Astrocyte of the spinal cord (primary cell): ENCODE measurements around the gene EFHD2.

ENCODE experiments used
- DNase-seq: peaks from one replicate; pipeline ENCODE4 v3.0.0; 2011; ENCODE audit warnings: low read depth, low spot score
- H3K4me3 ChIP-seq: 2 replicates; pipeline ENCODE4 v1.5.1; 2011; ENCODE audit warnings: low read depth, mild to moderate bottlenecking, low read length, moderate library complexity
- in situ Hi-C: cut with HindIII; loops from 2 replicates; pipeline ENCODE4 v1.10.0; 2017; ENCODE audit warnings: low sequenced_read_pairs
- TF ChIP-seq, protein P1 (sequence below): IDR thresholded peaks from 2 replicates; pipeline ENCODE4 v1.5.1; 2012; ENCODE audit warnings: low read depth, mild to moderate bottlenecking, low read length, inconsistent platforms

Gene EFHD2

DNA sequence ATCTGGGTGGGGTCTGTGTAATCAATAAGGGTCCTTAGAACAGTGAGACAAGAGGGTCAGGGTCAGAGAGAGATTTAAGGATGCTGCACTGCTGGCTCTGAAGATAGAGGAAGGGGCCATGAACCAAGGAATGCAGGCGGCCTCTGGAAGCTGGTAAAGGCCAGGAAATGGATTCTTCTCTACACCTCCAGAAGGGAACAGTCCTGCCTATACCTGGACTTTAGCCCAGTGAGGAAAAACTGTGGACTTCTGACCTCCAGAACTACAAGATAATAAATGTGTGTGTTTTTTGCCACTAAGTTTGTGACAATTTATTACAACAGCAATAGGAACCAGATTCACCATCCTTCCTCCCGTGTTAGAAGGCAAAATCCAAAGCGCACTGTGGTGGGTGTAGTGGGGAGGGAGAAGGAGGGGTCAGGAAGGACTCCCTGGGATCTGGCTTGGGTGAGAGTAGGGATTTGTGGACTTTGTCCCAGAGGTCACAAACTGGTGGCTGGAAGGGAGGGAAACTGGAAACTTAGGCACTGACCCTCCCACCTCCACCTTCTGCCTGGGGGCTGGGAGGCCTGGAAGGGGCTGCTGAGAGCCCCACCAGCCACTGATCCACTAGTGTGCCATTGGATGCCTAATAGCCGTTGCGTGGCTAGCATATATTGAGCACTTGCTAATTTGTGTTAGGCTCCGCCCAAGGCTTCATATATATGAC is 41.5 kb downstream of the EFHD2 start:
- DNase-seq = no peak
- in situ Hi-C loops = no loop called here
- TF ChIP-seq, protein P1, sequence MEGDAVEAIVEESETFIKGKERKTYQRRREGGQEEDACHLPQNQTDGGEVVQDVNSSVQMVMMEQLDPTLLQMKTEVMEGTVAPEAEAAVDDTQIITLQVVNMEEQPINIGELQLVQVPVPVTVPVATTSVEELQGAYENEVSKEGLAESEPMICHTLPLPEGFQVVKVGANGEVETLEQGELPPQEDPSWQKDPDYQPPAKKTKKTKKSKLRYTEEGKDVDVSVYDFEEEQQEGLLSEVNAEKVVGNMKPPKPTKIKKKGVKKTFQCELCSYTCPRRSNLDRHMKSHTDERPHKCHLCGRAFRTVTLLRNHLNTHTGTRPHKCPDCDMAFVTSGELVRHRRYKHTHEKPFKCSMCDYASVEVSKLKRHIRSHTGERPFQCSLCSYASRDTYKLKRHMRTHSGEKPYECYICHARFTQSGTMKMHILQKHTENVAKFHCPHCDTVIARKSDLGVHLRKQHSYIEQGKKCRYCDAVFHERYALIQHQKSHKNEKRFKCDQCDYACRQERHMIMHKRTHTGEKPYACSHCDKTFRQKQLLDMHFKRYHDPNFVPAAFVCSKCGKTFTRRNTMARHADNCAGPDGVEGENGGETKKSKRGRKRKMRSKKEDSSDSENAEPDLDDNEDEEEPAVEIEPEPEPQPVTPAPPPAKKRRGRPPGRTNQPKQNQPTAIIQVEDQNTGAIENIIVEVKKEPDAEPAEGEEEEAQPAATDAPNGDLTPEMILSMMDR = no peak
- no peak overlapping the region for H3K4me3 ChIP-seq

DNA sequence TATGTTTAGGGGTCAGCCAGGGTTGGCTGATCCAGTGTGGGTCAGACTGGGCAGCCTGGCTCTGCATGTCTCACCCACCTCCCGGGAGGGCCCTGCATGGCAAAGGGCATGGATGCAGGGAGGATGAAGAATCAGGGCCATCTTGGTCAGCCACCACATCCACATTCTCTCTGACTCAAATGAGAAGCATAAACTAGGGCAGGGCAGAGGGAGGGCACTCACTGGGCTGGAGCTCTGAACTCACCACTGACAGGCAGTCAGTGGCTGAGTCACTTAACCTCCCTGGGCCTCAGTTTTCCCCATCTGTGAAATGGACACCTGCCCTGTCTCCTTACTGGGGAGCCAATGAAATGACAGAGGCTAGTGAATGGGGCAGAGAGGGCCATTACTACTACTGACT is 42.5 kb downstream of the EFHD2 start:
- in situ Hi-C loops = no loop called here
- no peak overlapping the region for H3K4me3 ChIP-seq
- TF ChIP-seq, protein P1 = no peak
- no peak for DNase-seq

DNA sequence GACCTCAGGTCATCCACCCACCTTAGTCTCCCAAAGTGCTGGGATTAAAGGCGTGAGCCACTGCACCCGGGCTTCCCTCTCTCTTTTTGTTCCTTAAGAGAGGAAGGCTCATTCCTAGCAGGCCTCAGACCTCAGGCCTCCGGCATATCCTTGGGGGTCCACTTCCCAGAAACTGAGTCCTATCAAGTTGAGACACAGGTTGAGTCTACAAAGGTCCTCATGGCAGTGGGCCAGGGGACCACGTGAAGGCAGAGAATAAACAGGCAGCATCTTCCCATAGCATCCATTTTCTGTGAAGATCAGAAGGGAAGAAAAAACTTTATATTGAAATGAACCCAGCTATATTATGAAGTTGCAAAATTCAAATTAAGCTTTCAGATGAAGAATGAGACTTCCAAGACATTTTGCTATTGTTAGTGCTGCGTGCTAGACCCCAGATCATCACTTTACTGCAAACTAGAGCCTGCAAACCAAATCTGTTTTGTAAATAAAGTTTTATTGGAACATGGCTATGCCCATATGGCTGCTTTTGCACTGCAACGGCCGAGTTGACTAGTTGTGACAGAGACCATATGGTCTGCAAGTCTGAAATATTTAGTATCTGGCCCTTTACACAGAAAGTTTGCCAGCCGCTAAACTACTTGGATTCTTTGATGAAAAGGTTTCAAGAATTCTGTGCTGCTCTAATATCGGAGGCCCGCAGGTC is 43.3 kb downstream of the EFHD2 start:
- TF ChIP-seq, protein P1 = no peak
- no peak overlapping the region for H3K4me3 ChIP-seq
- in situ Hi-C loops = no loop called here
- no peak for DNase-seq

DNA sequence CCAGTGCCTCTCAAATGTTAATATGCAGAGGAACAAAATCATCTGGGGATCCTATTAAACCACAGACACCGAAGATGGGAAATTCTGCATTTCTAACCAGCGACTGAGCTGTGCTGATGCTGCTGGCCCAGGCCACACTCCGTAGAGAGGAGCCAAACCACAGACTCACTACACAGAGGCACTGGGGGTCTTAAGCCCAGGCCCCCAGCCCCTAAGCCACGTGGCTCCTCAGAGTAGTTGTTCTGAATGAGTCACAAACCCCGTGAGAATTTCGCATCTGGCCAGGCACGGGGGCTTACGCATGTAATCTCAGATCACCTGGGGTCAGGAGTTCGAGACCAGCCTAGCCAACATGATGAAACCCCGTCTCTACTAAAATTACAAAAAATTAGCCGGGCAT is 44.0 kb downstream of the EFHD2 start:
- DNase-seq = peak; percentile 35
- in situ Hi-C loops = no loop called here
- H3K4me3 ChIP-seq = no peak overlapping the region
- TF ChIP-seq, protein P1 = no peak

DNA sequence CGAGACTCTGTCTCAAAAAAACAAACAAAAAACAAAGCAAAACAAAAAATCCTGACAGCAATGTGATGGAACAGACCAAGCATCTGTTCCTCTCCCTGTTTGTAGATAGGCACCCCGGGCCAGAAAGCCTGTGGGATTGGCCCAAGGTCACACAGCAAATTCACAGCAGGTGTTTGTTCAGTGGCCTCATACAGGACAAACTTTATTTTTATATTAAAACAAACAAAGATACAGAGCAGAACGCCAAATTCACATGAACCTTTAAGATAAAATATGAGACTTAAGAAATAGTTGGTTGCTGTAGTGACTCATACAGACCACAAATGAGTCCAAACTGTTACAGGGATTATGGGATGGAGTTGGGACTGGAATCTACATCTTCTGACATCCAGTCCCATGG is 44.6 kb downstream of the EFHD2 start:
- DNase-seq = peak; percentile 70
- TF ChIP-seq, protein P1 = no peak
- in situ Hi-C loops = no loop called here
- H3K4me3 ChIP-seq = no peak overlapping the region

DNA sequence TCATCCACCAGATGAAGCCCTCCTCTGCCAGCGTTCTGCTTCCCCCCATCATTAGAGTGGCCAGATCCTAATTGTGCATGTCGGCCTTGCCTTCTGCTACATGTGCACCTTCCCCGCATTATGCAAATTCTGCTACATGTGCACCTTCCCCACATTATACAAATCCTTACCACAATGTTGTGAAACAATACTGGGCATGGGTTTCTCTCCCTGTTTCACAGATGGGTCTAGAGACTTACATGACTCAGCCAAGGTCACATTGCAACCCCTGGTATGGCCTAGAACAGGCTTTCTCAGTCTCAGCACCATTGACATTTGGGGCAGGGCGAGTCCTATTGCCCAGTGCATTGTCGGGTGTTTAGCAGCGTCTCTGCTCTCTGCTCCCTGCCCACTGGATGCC is 45.8 kb downstream of the EFHD2 start:
- in situ Hi-C loops = no loop called here
- peak; percentile 16 for DNase-seq
- TF ChIP-seq, protein P1 = no peak
- H3K4me3 ChIP-seq = no peak overlapping the region
